ENCODE measurements around the gene XPR1.

The XPR1 gene

DNA sequence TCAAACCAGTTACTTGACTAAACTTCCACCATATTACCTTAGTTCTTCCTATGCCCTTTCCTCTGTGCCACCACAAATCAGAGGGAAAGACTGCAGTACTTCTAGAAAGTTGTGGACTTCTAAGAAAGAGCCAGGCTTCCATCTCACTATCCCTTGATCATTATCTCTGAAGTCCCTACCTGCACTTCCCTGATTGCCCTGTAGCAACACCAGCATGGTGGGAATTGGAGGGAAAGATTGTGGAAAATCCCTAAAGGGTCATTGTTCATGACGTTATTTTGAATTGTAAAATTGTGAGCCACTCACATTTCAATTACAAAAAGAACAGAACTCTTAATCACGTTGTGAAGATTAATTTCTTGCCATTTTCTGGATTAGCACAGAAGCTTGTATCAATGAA lies 257.5 kb downstream of the XPR1 start:
- no peak for DNase-seq (ENCODE audit: low read depth, low spot score)

- DNase-seq (ENCODE audit: low read depth, low spot score), result no peak
These were observed 260.4 kb downstream of the XPR1 start for GRCh38 chr1:180892272-180892671.

DNA sequence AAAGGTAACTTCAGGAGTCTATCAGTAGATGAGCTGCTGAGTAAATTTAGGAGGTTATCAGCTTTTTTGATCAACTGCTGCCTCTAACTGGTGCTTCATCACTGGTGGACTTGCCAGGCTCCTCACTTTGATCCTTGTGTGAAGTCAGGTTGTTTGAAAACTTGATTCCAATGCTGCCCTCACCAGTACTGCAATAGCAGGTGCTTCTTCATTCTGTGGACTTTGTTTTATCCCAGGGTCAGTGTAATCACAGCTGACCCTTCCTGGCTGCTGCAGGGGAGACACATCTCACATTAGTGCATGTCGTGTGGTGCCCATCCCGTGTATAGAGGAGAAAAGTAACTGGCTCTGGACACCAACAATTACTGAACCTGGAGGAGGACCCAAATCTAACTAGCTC lies 260.9 kb downstream of the XPR1 start:
- no peak for DNase-seq (ENCODE audit: low read depth, low spot score)

GRCh38 chr1:180893614-180894013 lies 261.8 kb downstream of the XPR1 start:
- no peak for DNase-seq (ENCODE audit: low read depth, low spot score)

DNA sequence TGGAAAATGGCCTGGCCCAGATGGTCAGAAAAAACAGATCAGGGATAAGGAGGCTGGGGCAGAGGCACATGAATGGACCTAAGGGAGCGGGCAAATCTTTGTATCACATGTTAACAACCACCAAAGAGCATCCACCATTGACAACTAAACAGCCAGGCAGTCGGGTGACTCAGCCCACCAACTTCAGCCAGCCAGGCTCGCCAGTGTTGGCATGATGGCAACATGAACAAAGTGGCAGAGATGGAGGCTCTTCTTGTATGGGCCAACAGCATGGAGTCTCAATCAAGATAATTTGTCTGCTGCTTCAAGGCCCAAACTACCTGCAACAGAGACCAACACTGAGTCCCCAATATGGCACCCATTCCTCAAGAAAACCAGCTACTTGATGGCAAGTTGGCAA lies 264.3 kb downstream of the XPR1 start:
- no peak for DNase-seq (ENCODE audit: low read depth, low spot score)

DNA sequence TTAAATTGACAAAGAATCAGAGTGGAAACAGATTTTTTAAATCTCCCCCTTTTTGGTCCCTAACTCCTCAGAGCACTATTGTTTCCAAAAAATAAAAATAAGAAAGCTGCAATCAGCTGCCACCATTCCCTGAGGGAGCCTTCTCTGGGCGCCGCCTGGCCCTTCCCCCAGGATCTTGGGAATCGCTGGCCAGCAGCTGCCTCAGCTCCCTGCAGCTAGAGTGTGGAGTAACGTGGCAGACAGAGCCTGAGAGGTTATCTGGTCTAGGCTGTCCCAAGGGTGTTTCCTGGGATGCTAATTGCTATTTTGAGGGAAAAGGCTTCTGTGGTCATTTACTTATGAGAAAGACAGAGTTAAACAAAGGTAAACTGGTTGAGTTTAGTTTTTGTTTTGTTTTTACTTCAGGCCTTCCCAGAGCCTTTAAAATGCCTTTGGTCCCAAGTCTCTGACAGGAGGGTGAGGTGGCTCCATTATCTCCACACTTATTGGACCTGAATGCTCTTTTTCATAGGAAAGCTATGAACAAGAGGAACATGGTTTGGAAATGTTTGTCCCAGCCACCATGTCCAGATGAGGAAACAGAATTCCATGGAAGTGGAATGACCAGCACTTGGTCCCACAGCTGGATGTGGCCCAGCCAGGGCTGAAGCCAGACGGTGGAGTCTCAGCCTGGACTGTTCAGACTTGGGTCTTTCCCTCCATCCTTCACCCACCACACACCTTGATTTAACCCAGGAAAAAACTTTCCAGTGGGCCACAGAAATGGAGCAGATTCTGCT lies 266.8 kb downstream of the XPR1 start:
- no peak for DNase-seq (ENCODE audit: low read depth, low spot score)

DNA sequence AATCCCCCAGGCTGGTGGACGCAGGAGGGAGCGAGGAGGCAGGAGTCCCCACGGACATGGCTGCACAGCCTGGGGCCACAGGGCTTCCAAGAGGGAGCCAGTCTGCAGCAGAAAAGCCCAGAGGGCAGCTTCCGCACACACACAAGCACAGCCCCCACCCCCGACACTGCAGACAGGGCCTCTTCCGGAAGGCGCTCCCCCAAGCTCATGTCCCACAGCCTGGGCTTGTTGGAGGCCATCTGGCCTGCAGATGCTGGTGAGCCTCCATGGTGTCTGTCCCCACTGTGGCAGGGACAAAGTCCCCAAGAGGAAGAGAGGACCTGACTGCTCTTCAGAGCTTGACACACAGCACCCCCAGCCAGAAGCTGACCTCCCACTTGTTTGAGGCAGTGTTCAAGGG lies 267.4 kb downstream of the XPR1 start:
- DNase-seq (ENCODE audit: low read depth, low spot score), result no peak

- no peak for DNase-seq (ENCODE audit: low read depth, low spot score)
These were observed 269.5 kb downstream of the XPR1 start for GRCh38 chr1:180901076-180901990.

DNA sequence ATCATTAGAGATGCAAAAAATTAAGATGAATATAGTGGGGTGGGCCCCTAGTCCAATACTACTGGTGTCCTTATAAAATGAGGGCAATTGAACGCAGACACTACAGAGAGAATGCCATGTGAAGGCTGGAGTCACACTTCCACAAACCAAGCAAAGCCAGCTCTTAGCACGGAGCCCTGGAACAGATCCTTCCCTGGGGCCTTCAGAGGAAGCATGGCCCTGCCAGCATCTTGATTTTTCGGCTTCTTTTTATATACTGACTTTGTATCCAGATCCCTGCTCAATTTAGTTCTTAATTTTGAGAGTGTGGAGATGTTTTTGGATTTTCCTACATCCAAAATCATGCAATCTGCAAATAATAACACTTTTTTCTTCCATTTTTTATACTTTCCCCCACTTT lies 270.7 kb downstream of the XPR1 start:
- no peak for DNase-seq (ENCODE audit: low read depth, low spot score)

DNA sequence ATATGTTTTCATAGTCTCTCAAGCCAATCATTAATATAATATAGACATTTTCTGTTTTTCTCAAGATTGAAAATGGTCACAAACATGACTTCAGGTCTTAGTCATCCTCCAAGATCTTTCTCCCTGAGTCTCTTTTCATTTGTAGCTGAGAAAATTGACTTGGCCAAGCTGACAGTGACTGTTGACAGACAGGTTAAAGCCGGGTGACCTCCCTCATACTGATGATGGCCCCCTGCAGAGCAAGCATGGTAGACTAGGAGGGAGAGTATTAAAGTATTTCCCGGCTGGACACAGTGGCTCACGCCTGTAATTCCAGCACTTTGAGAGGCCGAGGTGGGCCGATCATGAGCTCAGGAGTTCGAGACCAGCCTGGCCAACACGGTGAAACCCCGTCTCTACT lies 274.1 kb downstream of the XPR1 start:
- DNase-seq (ENCODE audit: low read depth, low spot score), result no peak

DNA sequence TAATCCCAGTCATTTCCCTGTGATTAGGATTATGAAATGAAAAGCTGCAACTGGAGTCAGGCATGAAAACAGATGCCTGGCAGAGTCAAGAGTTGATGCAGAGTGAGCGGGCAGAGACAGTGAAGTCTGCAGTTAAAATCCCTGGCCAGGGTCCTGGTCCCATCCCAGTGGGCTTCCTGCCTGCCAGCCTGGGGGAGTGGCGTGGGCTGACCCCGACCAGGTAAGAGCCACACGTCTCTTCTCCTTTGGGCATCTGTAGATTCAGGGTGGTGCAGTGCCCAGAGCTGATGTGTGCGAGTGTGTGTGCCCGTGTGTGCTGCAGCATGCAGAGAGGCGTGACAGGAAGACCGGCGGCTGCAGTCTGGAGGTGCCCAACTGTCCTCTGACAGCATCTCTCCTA lies 274.7 kb downstream of the XPR1 start:
- no peak for DNase-seq (ENCODE audit: low read depth, low spot score)

GRCh38 chr1:180907313-180908055 lies 275.7 kb downstream of the XPR1 start:
- no peak for DNase-seq (ENCODE audit: low read depth, low spot score)

GRCh38 chr1:180908074-180908765 lies 276.4 kb downstream of the XPR1 start:
- no peak for DNase-seq (ENCODE audit: low read depth, low spot score)

GRCh38 chr1:180909005-180909414 lies 277.2 kb downstream of the XPR1 start:
- no peak for DNase-seq (ENCODE audit: low read depth, low spot score)

DNA sequence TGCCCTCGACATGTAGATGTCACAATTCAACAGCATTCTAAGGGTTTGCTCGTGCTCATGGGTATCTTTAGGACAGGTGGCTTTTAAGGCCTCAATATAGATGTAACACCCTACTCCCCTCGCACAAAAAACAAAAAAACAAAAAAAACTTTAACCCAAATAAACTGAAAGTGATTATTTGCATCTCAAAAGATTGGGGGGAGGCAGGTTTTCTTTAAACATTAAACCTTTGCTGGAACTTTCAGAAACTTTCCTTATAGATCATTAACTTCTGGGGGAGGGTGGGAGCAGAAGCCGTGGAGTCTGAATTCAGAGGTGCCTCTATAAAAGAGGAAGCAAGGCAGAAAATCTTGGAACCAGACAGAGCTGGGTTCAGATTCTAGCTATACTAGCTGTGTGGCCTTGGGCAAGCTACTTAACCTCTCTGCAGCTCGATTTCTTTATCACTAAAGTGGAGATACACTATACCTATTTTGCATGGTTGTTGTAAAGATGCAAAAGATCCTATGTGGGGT lies 277.7 kb downstream of the XPR1 start:
- no peak for DNase-seq (ENCODE audit: low read depth, low spot score)

- no peak for DNase-seq (ENCODE audit: low read depth, low spot score)
These were observed 279.9 kb downstream of the XPR1 start for GRCh38 chr1:180911640-180912191.

GRCh38 chr1:180912211-180912800 lies 280.5 kb downstream of the XPR1 start:
- no peak for DNase-seq (ENCODE audit: low read depth, low spot score)

GRCh38 chr1:180912801-180913565 lies 281.2 kb downstream of the XPR1 start, which contains the start of gene KIAA1614:
Gene KIAA1614, plus strand, starts transcription at chr1:180912897. Its CDS starts 347 bp downstream, at chr1:180913244.
- DNase-seq (ENCODE audit: low read depth, low spot score), result no peak

- DNase-seq (ENCODE audit: low read depth, low spot score), result no peak
These were observed 283.7 kb downstream of the XPR1 start for GRCh38 chr1:180915426-180915965.
